Adipocyte (in vitro differentiated cells): Measurements from ENCODE around the gene PHKG2.

Source experiments
- DNase-seq: peaks from one replicate; pipeline ENCODE4 v3.0.0-alpha.2; 2015; ENCODE audit warnings: low read depth
- H3K27me3 ChIP-seq: replicated peaks from 2 replicates; pipeline ENCODE4 v1.7.0; 2013; ENCODE audit warnings: mild to moderate bottlenecking, low read length, moderate library complexity; ENCODE audit not compliant: control insufficient read depth, insufficient read depth
- H3K36me3 ChIP-seq: 2 replicates; pipeline ENCODE4 v1.7.0; 2013; ENCODE audit warnings: low read length, mild to moderate bottlenecking, moderate library complexity; ENCODE audit not compliant: control insufficient read depth, insufficient read depth, severe bottlenecking
- H3K4me1 ChIP-seq: 2 replicates; pipeline ENCODE4 v1.7.0; 2013; ENCODE audit warnings: mild to moderate bottlenecking, low read length, moderate library complexity; ENCODE audit not compliant: control insufficient read depth, insufficient read depth
- H3K4me3 ChIP-seq: 2 replicates; pipeline ENCODE4 v1.7.0; 2013; ENCODE audit warnings: mild to moderate bottlenecking, low read length, moderate library complexity
- H3K9ac ChIP-seq: 2 replicates; pipeline ENCODE4 v1.7.0; 2013; ENCODE audit warnings: mild to moderate bottlenecking, low read length, moderate library complexity
- H3K9me3 ChIP-seq: 2 replicates; pipeline ENCODE4 v1.7.0; 2013; ENCODE audit warnings: mild to moderate bottlenecking, low read length, moderate library complexity; ENCODE audit not compliant: control insufficient read depth

PHKG2 gene

DNA sequence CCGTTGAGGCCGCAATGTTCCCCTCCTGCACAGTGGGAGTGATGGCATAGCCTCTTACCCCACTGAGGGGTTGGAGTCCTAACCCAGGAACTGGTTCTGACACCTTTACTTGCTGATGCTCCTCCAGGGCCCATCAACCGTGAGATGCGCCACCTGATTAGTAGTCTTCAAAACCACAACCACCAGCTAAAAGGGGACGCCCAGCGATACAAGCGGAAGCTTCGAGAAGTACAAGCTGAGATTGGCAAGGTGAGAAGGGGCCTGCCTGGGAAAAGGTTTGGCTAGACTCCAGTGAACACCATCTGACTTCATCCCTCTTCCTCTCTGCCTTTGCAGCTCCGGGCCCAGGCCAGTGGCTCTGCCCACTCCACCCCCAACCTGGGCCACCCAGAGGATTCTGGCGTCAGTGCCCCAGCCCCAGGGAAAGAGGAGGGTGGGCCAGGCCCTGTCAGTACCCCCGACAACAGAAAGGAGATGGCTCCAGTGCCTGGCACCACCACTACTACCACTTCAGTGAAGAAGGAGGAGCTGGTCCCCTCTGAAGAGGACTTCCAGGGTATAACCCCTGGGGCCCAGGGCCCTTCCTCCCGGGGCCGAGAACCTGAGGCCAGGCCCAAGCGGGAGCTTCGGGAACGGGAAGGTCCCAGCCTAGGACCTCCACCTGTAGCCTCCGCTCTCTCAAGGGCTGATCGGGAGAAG, 19.7 kb downstream of the PHKG2 start:
- H3K4me3 ChIP-seq = no peak overlapping the region
- no peak overlapping the region for H3K9ac ChIP-seq
- no peaks in the 10 kb centered on the region for H3K27me3 ChIP-seq
- DNase-seq = no peak
- no peaks in the 10 kb centered on the region for H3K9me3 ChIP-seq
- H3K4me1 ChIP-seq = peaks cover 10% of the 10 kb centered on the region
- H3K36me3 ChIP-seq = peaks cover 95% of the 10 kb centered on the region

DNA sequence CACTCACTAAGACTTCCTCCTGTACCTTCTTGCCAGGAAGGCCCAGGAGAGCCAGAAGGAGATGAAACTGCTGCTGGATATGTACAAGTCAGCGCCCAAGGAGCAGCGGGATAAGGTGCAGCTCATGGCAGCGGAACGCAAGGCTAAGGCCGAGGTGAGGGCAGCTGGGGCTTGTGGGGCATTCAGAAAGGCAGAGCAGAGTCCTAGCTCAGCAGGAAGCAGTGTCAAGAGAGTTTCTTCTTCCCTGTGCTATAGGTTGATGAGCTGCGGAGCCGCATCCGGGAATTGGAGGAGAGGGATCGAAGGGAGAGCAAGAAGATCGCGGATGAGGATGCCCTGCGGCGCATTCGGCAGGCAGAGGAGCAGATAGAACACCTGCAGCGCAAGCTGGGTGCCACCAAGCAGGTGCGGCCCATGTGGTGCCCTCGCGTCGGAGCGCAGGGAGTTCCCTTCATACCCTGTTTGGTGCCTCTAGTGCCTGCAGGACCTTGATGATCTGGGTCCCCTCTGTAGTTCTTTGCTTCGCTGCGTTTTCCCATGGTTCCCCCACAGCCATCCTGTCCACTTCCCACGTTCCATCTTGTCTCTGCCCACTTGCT, 20.5 kb downstream of the PHKG2 start:
- no peaks in the 10 kb centered on the region for H3K27me3 ChIP-seq
- H3K36me3 ChIP-seq = peaks cover 98% of the 10 kb centered on the region
- no peak overlapping the region for H3K4me3 ChIP-seq
- DNase-seq = no peak
- no peak overlapping the region for H3K9ac ChIP-seq
- peaks cover 2% of the 10 kb centered on the region for H3K4me1 ChIP-seq
- H3K9me3 ChIP-seq = no peaks in the 10 kb centered on the region

GRCh38 chr16:30769379-30770089, 21.3 kb downstream of the PHKG2 start:
- no peaks in the 10 kb centered on the region for H3K27me3 ChIP-seq
- no peak overlapping the region for H3K4me3 ChIP-seq
- H3K4me1 ChIP-seq = peaks cover 3% of the 10 kb centered on the region
- DNase-seq = no peak
- no peak overlapping the region for H3K9ac ChIP-seq
- H3K36me3 ChIP-seq = peaks cover 92% of the 10 kb centered on the region
- H3K9me3 ChIP-seq = no peaks in the 10 kb centered on the region

- no peak overlapping the region for H3K9ac ChIP-seq
- H3K27me3 ChIP-seq = no peaks in the 10 kb centered on the region
- no peaks in the 10 kb centered on the region for H3K9me3 ChIP-seq
- no peak overlapping the region for H3K4me3 ChIP-seq
- peaks cover 70% of the 10 kb centered on the region for H3K36me3 ChIP-seq
- H3K4me1 ChIP-seq = peaks cover 12% of the 10 kb centered on the region
- no peak for DNase-seq
Measured at GRCh38 chr16:30771726-30772125, 23.5 kb downstream of the PHKG2 start.

- no peak for DNase-seq
- peaks cover 49% of the 10 kb centered on the region for H3K36me3 ChIP-seq
- no peak overlapping the region for H3K4me3 ChIP-seq
Measured at GRCh38 chr16:30773826-30774225, 25.6 kb downstream of the PHKG2 start.

DNA sequence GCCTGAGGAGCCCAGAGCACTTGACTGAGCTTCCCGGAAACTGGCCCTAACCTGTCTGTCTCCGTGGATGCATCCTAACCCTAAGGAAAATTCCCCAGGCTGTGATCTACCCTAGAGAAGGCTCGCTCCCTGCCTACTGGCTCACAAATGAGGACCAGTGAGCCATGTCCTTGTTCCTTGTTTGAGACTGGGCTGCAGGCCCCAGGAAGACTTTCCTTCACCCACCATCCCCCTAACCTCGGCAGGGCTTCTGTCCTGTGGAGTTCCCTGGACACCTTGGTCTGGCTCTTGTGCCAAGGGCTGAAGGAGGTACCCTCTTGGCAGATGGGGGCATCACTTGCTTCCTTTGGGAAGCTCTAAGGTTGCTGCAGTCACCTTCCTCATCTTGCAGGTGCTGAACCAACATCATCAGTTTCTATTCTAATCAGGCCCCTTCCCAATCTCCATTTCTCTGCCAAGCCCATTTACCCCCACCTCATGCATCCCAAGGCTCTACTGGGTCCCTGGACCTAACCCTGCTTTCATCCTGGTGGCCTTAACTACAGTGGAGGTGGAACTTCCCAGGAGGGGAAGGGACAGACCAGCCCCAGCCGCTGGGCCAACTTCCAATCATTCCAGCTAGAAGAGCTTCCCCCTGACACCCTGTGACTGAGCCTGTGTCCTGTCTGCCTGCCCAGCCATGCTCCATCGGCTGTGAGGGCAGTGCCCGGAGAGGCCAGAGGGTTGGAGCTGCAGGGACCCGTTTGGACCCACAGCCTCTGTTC, 26.3 kb downstream of the PHKG2 start:
- Histone ChIP-seq H3K27me3 (no peaks in the 10 kb centered on the region), H3K4me3 (peak overlapping the region; percentile 88), H3K9me3 (no peaks in the 10 kb centered on the region), H3K9ac (peak overlapping the region; percentile 91), H3K4me1 (peaks cover 40% of the 10 kb centered on the region), H3K36me3 (peaks cover 42% of the 10 kb centered on the region)
- DNase-seq = no peak

More at GRCh38 chr16:30773826-30774225, 25.6 kb downstream of the PHKG2 start:
- no peaks in the 10 kb centered on the region for H3K9me3 ChIP-seq
- peaks cover 33% of the 10 kb centered on the region for H3K4me1 ChIP-seq
- H3K27me3 ChIP-seq = no peaks in the 10 kb centered on the region
- no peak overlapping the region for H3K9ac ChIP-seq

DNA sequence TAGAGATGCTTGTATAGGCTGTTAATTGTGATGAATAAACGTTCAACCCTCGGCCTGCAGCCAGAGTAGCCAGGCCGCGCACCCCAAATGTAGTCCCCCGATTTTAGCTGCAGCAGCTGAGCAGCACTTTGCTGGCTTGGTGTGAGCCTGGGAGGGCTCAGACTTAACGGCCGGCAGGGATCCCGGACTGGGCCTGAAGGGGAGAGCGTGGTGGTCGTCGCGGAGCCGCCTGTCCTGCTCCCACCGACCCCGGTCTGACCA, 26.8 kb downstream of the PHKG2 start:
- Histone ChIP-seq H3K4me1 (peaks cover 40% of the 10 kb centered on the region), H3K9ac (peak overlapping the region; percentile 91), H3K27me3 (no peaks in the 10 kb centered on the region), H3K4me3 (peak overlapping the region; percentile 88), H3K9me3 (no peaks in the 10 kb centered on the region), H3K36me3 (peaks cover 37% of the 10 kb centered on the region)
- no peak for DNase-seq

DNA sequence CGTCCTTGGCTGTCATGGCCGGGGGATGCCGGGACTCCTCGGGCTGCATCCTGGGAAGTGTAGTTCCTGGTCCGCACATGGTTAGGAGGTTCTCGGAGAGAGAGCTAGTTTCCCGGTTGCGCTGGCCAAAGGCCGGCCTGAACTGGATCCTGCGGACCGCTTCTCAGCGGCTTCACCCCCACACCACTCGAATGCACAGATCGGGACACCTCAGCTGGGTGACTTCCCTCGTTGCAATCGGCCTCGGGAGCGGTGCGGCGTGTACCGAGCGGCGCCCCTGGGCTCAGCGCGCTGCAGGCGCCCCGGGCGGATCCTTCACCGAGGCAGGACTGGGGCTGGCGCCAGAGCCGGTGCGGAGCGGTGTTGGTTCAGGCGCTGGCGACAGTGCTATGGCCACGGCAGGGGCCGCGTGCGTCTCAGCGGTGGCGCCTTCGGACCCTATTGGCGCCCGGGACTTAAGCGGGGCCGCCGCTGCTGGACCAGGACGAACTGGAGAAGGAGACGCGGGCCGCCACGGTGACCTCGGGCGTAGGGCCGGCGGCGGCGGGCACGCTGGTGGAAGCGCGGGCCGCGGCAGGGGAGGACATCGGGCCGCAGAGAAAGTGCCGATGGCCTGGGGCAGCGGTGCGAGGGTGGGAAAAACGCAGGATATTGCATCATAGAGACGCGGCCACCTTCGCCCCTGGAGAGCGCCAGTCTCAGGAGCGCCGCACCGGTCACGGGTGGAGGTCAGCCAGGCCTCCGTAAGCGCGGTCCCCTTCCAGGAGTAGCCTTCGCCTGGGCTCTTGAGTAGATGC, 27.4 kb downstream of the PHKG2 start:
- peak overlapping the region; percentile 88 for H3K4me3 ChIP-seq
- H3K27me3 ChIP-seq = no peaks in the 10 kb centered on the region
- H3K9me3 ChIP-seq = no peaks in the 10 kb centered on the region
- H3K36me3 ChIP-seq = peaks cover 32% of the 10 kb centered on the region
- peak; percentile 86 for DNase-seq
- H3K4me1 ChIP-seq = peaks cover 40% of the 10 kb centered on the region
- peak overlapping the region; percentile 91 for H3K9ac ChIP-seq

- Histone ChIP-seq H3K9me3 (no peaks in the 10 kb centered on the region), H3K4me3 (no peak overlapping the region), H3K4me1 (peaks cover 40% of the 10 kb centered on the region), H3K36me3 (peaks cover 30% of the 10 kb centered on the region), H3K27me3 (no peaks in the 10 kb centered on the region), H3K9ac (peak overlapping the region; percentile 10)
- DNase-seq = no peak
Measured at GRCh38 chr16:30777591-30778297, 29.5 kb downstream of the PHKG2 start.

- Histone ChIP-seq H3K4me3 (no peak overlapping the region), H3K4me1 (peaks cover 40% of the 10 kb centered on the region), H3K9me3 (no peaks in the 10 kb centered on the region), H3K9ac (peak overlapping the region; percentile 20), H3K27me3 (no peaks in the 10 kb centered on the region), H3K36me3 (peaks cover 30% of the 10 kb centered on the region)
- no peak for DNase-seq
Measured at GRCh38 chr16:30778549-30779244, 30.5 kb downstream of the PHKG2 start.
